ENCODE measurements around the gene GPR137.

DNA sequence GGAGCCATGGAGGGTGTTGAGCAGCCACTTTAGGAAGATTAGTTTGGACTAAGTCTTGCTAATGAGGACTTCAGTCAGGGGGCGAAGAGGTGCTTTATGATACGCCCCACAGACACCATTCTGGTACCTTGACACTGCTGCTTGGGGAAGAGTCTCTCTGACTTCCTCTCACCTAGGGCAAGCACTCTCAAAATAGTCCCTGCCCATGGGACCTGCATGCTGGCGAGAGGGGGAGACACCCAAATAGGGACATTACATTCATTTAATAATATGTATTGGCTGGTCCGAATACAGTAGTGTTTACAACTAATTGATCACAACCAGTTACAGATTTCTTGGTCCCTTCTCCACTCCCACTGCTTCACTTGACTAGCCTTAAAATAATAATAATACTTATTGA lies 10.1 kb downstream of the GPR137 start:
- TF ChIP-seq, protein P1, sequence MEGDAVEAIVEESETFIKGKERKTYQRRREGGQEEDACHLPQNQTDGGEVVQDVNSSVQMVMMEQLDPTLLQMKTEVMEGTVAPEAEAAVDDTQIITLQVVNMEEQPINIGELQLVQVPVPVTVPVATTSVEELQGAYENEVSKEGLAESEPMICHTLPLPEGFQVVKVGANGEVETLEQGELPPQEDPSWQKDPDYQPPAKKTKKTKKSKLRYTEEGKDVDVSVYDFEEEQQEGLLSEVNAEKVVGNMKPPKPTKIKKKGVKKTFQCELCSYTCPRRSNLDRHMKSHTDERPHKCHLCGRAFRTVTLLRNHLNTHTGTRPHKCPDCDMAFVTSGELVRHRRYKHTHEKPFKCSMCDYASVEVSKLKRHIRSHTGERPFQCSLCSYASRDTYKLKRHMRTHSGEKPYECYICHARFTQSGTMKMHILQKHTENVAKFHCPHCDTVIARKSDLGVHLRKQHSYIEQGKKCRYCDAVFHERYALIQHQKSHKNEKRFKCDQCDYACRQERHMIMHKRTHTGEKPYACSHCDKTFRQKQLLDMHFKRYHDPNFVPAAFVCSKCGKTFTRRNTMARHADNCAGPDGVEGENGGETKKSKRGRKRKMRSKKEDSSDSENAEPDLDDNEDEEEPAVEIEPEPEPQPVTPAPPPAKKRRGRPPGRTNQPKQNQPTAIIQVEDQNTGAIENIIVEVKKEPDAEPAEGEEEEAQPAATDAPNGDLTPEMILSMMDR (IDR thresholded peaks at IDR 0.05), result no peak
- TF ChIP-seq POLR2A (IDR thresholded peaks at IDR 0.05), result no peak

All from tibial nerve (tissue), 3 donors.